WTC11 (cell line): ENCODE data around the gene CAPN3. TPM values are rescaled to one million over a fixed set of nuclear protein-coding genes. Genes with fewer than 3 reads are reported as not detected.
A peak's percentile ranks its signal among the peaks of the same experiment; 100 is the strongest.

ENCODE experiments used
- ATAC-seq: fragments of 200-7000 bp; cut with Tn5 transposase; 2 replicates; pipeline ENCODE4 v1.10.0; 2021; ENCODE audit warnings: mild to moderate bottlenecking, moderate library complexity
- CTCF ChIA-PET: fragments of 300-600 bp; sonication (Branson Sonifier 250); formaldehyde crosslinking; loops from one replicate; lab custom pipeline; 2021; ENCODE audit warnings: antibody characterized with exemption; lab: Charles Lee
- POLR2A ChIA-PET: fragments of 350-600 bp; sonication (Branson Sonifier 250); formaldehyde crosslinking; loops from one replicate; lab custom pipeline; 2021; ENCODE audit warnings: antibody characterized with exemption; lab: Charles Lee
- DNase-seq: peaks from one replicate; pipeline ENCODE4 v3.0.0; 2021; ENCODE audit warnings: low spot score
- H3K27ac Mint-ChIP-seq: 2 replicates; pipeline ENCODE4 v1.8.0; 2021; ENCODE audit warnings: mixed read lengths
- H3K27me3 Mint-ChIP-seq: 2 replicates; pipeline ENCODE4 v1.8.0; 2021; ENCODE audit warnings: low read depth, mild to moderate bottlenecking, moderate library complexity, mixed read lengths
- H3K36me3 Mint-ChIP-seq: 2 replicates; pipeline ENCODE4 v1.8.0; 2021; ENCODE audit warnings: mixed read lengths
- H3K4me1 Mint-ChIP-seq: 2 replicates; pipeline ENCODE4 v1.8.0; 2022; ENCODE audit warnings: mixed read lengths
- H3K4me3 Mint-ChIP-seq: 2 replicates; pipeline ENCODE4 v1.8.0; 2021; ENCODE audit warnings: mild to moderate bottlenecking, moderate library complexity, mixed read lengths
- H3K9me3 Mint-ChIP-seq: 2 replicates; pipeline ENCODE4 v1.8.0; 2021; ENCODE audit warnings: mixed read lengths
- ATF1 ChIP-seq: sonication (generic); formaldehyde crosslinking; IDR thresholded peaks from 2 replicates; pipeline ENCODE4 v1.8.1; 2023; ENCODE audit warnings: mild to moderate bottlenecking, moderate library complexity, missing genetic modification reagents
- CREB1 ChIP-seq: sonication (generic); formaldehyde crosslinking; IDR thresholded peaks from 2 replicates; pipeline ENCODE4 v1.8.0; 2023; ENCODE audit warnings: mild to moderate bottlenecking, missing genetic modification reagents
- E2F4 ChIP-seq: sonication (generic); formaldehyde crosslinking; IDR thresholded peaks from 2 replicates; pipeline ENCODE4 v1.8.1; 2022; ENCODE audit warnings: low read depth, mild to moderate bottlenecking, moderate library complexity, missing genetic modification reagents, borderline replicate concordance
- EMX1 ChIP-seq: fragments of 250-450 bp; sonication (Bioruptor Pico); IDR thresholded peaks from 2 replicates; pipeline ENCODE4 v1.8.0; 2021; ENCODE audit warnings: mild to moderate bottlenecking
- GABPB1 ChIP-seq: sonication (generic); formaldehyde crosslinking; IDR thresholded peaks from 2 replicates; pipeline ENCODE4 v1.8.1; 2023; ENCODE audit warnings: mild to moderate bottlenecking, missing genetic modification reagents
- JUN ChIP-seq: sonication (generic); formaldehyde crosslinking; IDR thresholded peaks from 2 replicates; pipeline ENCODE4 v1.8.0; 2023; ENCODE audit warnings: mild to moderate bottlenecking, missing genetic modification reagents
- KAT7 ChIP-seq: sonication (generic); formaldehyde crosslinking; IDR thresholded peaks from 2 replicates; pipeline ENCODE4 v1.8.1; 2023; ENCODE audit warnings: missing genetic modification reagents, mild to moderate bottlenecking, borderline replicate concordance
- MLX ChIP-seq: sonication (generic); formaldehyde crosslinking; IDR thresholded peaks from 2 replicates; pipeline ENCODE4 v1.8.1; 2023; ENCODE audit warnings: mild to moderate bottlenecking, missing genetic modification reagents, moderate library complexity
- NFYB ChIP-seq: sonication (generic); formaldehyde crosslinking; conservative IDR thresholded peaks from 2 replicates; pipeline ENCODE4 v1.8.0; 2022; ENCODE audit warnings: low read depth, missing genetic modification reagents
- NR1H2 ChIP-seq: sonication (generic); formaldehyde crosslinking; IDR thresholded peaks from 2 replicates; pipeline ENCODE4 v1.9.0; 2021; ENCODE audit warnings: mild to moderate bottlenecking, moderate library complexity, missing genetic modification reagents
- OVOL2 ChIP-seq: fragments of 250-450 bp; sonication (Bioruptor Pico); IDR thresholded peaks from 2 replicates; pipeline ENCODE4 v1.9.0; 2021; ENCODE audit warnings: mild to moderate bottlenecking, borderline replicate concordance
- SP1 ChIP-seq: sonication (generic); formaldehyde crosslinking; conservative IDR thresholded peaks from 2 replicates; pipeline ENCODE4 v1.8.1; 2022; ENCODE audit warnings: missing genetic modification reagents
- USF1 ChIP-seq: sonication (generic); formaldehyde crosslinking; IDR thresholded peaks from 2 replicates; pipeline ENCODE4 v1.8.0; 2022; ENCODE audit warnings: mild to moderate bottlenecking, missing genetic modification reagents
- ZMAT4 ChIP-seq: fragments of 250-450 bp; sonication (Bioruptor Pico); IDR thresholded peaks from 2 replicates; pipeline ENCODE4 v1.9.0; 2021; ENCODE audit warnings: mild to moderate bottlenecking
- ZNF121 ChIP-seq: sonication (generic); formaldehyde crosslinking; IDR thresholded peaks from 2 replicates; pipeline ENCODE4 v1.8.0; 2023; ENCODE audit warnings: missing genetic modification reagents
- ZNF317 ChIP-seq: sonication (generic); formaldehyde crosslinking; IDR thresholded peaks from 2 replicates; pipeline ENCODE4 v1.8.1; 2023; ENCODE audit warnings: low read depth, mild to moderate bottlenecking, moderate library complexity, missing genetic modification reagents, borderline replicate concordance
- ZNF396 ChIP-seq: fragments of 250-450 bp; sonication (Bioruptor Pico); IDR thresholded peaks from 2 replicates; pipeline ENCODE4 v1.8.0; 2021; ENCODE audit warnings: mild to moderate bottlenecking, moderate library complexity, borderline replicate concordance
- ZNF425 ChIP-seq: fragments of 250-450 bp; sonication (Bioruptor Pico); conservative IDR thresholded peaks from 2 replicates; pipeline ENCODE4 v1.9.0; 2021; ENCODE audit warnings: mild to moderate bottlenecking
- ZSCAN18 ChIP-seq: fragments of 250-450 bp; sonication (Bioruptor Pico); IDR thresholded peaks from 2 replicates; pipeline ENCODE4 v2.1.2; 2022; ENCODE audit warnings: mild to moderate bottlenecking, moderate library complexity
- total RNA-seq: library from RNA; stranded (reverse); gene quantifications from 3 replicates; pipeline ENCODE4 v1.2.3, GENCODE V29; 2021

CAPN3 gene
- total RNA-seq, 1 experiment from 2014 or later: 0.70 TPM

GRCh38 chr15:42353061-42353460 lies 6.2 kb upstream of the CAPN3 start:
- Mint-ChIP-seq H3K27ac (peak overlapping the region; percentile 6; the same call in 1 of the 2 replicates), H3K27me3 (no peaks in the 10 kb centered on the region), H3K36me3 (no peaks in the 10 kb centered on the region), H3K4me1 (no peaks in the 10 kb centered on the region), H3K4me3 (no peak overlapping the region)
- DNase-seq: no peak
- CTCF ChIA-PET: no interaction called here
- no peak for TF ChIP-seq ZNF396 (CRISPR knock-in tag)
- TF ChIP-seq NR1H2: no peak
- no peak for TF ChIP-seq ZMAT4
- no peak for TF ChIP-seq ZNF121
- no peak for TF ChIP-seq KAT7 (CRISPR knock-in tag)
- TF ChIP-seq, all 79 proteins: peak for 0
- H3K9me3 Mint-ChIP-seq: no peaks in the 10 kb centered on the region
- POLR2A ChIA-PET: no interaction called here
- no peak for ATAC-seq

- Mint-ChIP-seq H3K4me3 (no peak overlapping the region), H3K27me3 (no peaks in the 10 kb centered on the region; the same call in 1 of the 2 replicates)
- TF ChIP-seq SP1 (CRISPR knock-in tag) (no peak), CREB1 (no peak), GABPB1 (CRISPR knock-in tag) (no peak), E2F4 (CRISPR knock-in tag) (no peak), KAT7 (CRISPR knock-in tag) (no peak), OVOL2 (CRISPR knock-in tag) (no peak), NFYB (CRISPR knock-in tag) (no peak), ZSCAN18 (no peak), EMX1 (CRISPR knock-in tag) (no peak), JUN (CRISPR knock-in tag) (no peak), ZNF425 (CRISPR knock-in tag) (no peak), USF1 (CRISPR knock-in tag) (no peak), ATF1 (CRISPR knock-in tag) (no peak), ZNF317 (CRISPR knock-in tag) (no peak), ZNF121 (no peak), MLX (CRISPR knock-in tag) (no peak)
- TF ChIP-seq, all 79 proteins: peak for 0
- Mint-ChIP-seq H3K27ac (no peak overlapping the region), H3K36me3 (no peaks in the 10 kb centered on the region), H3K4me1 (peaks cover 6% of the 10 kb centered on the region), H3K9me3 (no peaks in the 10 kb centered on the region)
- no peak for DNase-seq
- POLR2A ChIA-PET: no interaction called here
- no peak for ATAC-seq
- CTCF ChIA-PET: interaction anchor here (0.7 kb wide), 2 partner anchors 30 to 223 kb away, joined by 3 to 5 read pairs; no protein-coding TSS in a partner anchor
Measured at GRCh38 chr15:42354824-42355223, 4.5 kb upstream of the CAPN3 start.
